ENCODE data around the gene CAD.

DNA sequence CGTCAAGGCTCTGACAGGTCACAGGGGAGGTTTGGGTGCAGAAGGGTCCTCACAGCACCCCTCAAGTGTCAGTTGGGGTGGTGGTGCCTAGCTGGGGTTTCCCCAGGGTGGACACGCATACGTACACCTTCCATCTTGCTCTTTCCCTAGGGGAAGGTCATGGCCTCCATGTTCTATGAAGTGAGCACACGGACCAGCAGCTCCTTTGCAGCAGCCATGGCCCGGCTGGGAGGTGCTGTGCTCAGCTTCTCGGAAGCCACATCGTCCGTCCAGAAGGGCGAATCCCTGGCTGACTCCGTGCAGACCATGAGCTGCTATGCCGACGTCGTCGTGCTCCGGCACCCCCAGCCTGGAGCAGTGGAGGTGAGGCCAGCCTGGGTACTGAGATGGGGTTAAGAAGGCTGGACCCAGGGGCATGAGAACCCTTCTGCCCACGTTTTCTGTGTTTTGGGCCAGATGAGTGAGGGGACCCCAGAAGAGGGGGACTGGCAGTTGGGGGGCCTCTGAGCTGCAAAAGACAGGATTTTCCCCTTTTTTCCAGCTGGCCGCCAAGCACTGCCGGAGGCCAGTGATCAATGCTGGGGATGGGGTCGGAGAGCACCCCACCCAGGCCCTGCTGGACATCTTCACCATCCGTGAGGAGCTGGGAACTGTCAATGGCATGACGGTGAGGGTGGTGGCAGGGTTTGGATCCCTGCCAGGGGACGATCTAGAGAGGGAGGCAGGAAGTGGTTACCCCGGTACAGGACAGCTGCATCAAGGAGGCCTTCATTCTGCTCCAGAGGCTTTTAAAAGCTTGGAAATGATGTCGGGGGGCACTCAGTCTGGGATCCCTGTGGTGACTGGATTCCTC lies 24.8 kb downstream of the CAD start:
- TF ChIP-seq CTCF (IDR thresholded peaks at IDR 0.05) (no peak), POLR2A (IDR thresholded peaks at IDR 0.05) (no peak)

Data from uterus (tissue), 2 donors.